ENCODE measurements around the gene ATAD3A.
"Not testable (repeated sequence)": the region's sequence is repeated elsewhere in the genome, so short reads cannot be mapped to it uniquely, and the experiment has no call there.

ATAD3A gene

GRCh38 chr1:1554550-1554925 lies 42.6 kb downstream of the ATAD3A start:
- ChIA-PET POLR2A (no interaction called here), CTCF (interaction anchor here (1.1 to 2.7 kb wide), 3 partner anchors 9 to 13 kb away, joined by 3 to 13 read pairs (median 3); no protein-coding TSS in a partner anchor)
- DNase-seq (ENCODE audit: extremely low spot score), result no peak
- no peak for TF ChIP-seq CTCF (IDR thresholded peaks at IDR 0.05; ENCODE audit: control extremely low read depth, extremely low read depth, low read depth, missing control alignments)

DNA sequence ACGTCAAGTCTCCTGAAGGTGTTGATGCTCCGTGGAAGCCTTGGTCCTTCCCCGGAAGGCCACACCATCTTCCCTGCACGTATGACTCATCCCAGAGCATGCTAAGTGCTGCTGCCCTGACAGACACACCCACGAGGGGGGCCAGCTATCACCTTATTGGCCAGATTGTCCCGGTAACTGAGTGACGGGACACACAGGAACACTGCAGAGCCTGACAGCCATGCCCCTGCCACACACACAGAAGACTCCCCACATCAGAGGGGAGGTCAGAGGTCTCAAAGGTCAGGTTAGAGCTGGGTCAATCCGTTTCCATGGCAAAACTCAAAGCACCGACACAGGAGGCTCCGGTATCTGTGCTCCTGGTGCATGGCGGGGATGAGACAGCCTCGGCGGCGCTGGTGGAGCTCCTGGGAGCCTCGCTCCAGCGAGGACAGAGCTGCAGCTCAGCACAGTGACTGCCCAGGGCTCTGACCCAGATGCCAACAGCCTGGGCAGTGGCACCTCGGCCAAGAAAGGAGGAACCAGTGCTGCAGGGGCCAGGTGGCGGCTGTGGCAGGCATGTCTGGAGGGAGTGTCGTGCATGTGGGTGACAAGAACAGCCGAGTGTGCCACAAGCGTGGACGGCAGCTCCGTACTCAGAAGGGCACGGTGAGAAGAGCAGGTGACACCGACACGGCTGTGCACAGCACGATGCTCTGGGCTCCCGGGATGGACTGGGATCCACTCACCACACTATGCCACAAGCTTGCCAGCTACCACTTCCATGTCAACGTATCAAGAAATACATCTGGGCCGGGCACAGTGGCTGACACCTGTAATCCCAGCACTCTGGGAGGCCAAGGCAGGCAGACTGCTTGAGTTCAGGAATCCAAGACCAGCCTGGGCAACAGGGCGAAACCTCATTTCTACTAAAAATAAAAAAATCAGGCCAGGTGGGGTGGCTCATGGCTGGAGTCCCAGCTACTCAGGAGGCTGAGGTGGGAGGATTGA lies 43.3 kb downstream of the ATAD3A start:
- ChIA-PET CTCF (interaction anchor here (1.1 to 2.7 kb wide), 2 partner anchors 10 kb away, joined by 3 to 13 read pairs; no protein-coding TSS in a partner anchor), POLR2A (no interaction called here)
- TF ChIP-seq CTCF (IDR thresholded peaks at IDR 0.05; ENCODE audit: control extremely low read depth, extremely low read depth, low read depth, missing control alignments), result no peak
- no peak for DNase-seq (ENCODE audit: extremely low spot score)

DNA sequence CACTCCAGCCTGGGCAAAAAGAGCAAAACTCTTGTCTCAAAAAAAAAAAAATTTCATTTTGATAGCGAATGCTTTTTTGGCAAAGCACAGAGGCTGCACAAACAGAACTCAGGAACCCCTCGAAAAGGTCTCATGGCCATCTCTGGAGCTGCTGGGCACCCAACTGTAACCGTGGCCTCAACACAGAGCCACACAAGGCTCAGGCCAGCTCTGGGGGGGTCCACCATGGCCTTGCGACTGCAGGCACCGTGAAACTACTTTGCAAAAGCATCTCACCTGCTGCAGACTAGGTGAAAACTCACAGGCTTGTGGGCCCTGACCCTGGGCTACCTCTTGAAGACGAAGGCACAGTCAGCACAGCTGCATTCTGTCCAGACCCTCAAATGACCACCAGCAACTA lies 44.5 kb downstream of the ATAD3A start:
- ChIA-PET CTCF (interaction anchor here (2.7 kb wide), 1 partner anchor 11 kb away, joined by 13 read pairs; no protein-coding TSS in a partner anchor), POLR2A (no interaction called here)
- no peak for TF ChIP-seq CTCF (IDR thresholded peaks at IDR 0.05; ENCODE audit: control extremely low read depth, extremely low read depth, low read depth, missing control alignments)
- no peak for DNase-seq (ENCODE audit: extremely low spot score)

DNA sequence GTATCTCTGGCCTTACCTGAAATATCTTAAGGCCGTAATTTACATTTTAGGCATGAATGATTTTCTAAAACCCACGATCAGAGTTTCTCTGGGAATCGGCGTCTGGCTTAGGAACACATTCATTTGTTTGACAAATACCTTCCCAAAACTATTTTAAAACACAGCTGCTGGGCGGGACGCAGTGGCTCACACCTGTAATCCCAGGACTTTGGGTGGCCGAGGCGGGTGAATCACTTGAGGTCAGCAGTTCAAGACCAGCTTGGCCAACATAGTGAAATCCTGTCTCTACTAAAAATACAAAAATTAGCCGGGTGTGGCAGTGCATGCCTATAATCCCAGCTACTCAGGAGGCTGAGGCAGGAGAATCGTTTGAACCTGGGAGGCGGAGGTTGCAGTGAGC lies 45.0 kb downstream of the ATAD3A start:
- DNase-seq (ENCODE audit: extremely low spot score); POLR2A ChIA-PET: not testable (repeated sequence)
- CTCF ChIA-PET, result interaction anchor here (2.7 kb wide), 1 partner anchor 11 kb away, joined by 13 read pairs; no protein-coding TSS in a partner anchor

DNA sequence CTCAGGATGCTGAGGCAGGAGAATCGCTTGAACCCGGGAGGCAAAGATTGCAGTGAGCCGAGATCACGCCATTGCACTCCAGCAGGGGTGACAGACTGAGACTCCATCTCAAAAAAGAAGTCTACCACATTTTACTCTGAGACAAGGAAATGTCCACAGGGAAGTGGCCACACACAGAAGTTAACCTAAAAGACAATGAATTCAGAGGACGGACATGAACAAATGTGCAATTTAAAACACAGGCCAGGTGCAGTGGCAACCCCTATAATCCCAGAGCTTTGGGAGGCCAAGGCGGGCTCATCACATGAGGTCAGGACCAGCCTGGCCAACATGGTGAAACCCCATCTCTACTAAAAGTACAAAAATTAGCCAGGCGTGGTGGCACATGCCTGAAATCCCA lies 45.7 kb downstream of the ATAD3A start:
- CTCF ChIA-PET, result interaction anchor here (0.8 to 3.4 kb wide), 3 partner anchors 11 to 16 kb away, joined by 3 to 15 read pairs (median 3); no protein-coding TSS in a partner anchor
- DNase-seq (ENCODE audit: extremely low spot score); POLR2A ChIA-PET: not testable (repeated sequence)

GRCh38 chr1:1558591-1558990 lies 46.6 kb downstream of the ATAD3A start:
- POLR2A ChIA-PET, result no interaction called here
- no peak for TF ChIP-seq CTCF (IDR thresholded peaks at IDR 0.05; ENCODE audit: control extremely low read depth, extremely low read depth, low read depth, missing control alignments)
- DNase-seq (ENCODE audit: extremely low spot score), result no peak

GRCh38 chr1:1559066-1559465 lies 47.1 kb downstream of the ATAD3A start:
- ChIA-PET POLR2A (no interaction called here), CTCF (interaction anchor here (3.4 kb wide), 1 partner anchor 13 kb away, joined by 15 read pairs; no protein-coding TSS in a partner anchor)
- no peak for DNase-seq (ENCODE audit: extremely low spot score)
- no peak for TF ChIP-seq CTCF (IDR thresholded peaks at IDR 0.05; ENCODE audit: control extremely low read depth, extremely low read depth, low read depth, missing control alignments)

More at GRCh38 chr1:1558591-1558990, 46.6 kb downstream of the ATAD3A start:
- CTCF ChIA-PET, result interaction anchor here (1.5 to 3.4 kb wide), 2 partner anchors 12 to 17 kb away, joined by 3 to 15 read pairs; no protein-coding TSS in a partner anchor
